A549 (cell line): ENCODE data around the gene CADPS2. TPM values are rescaled to one million over a fixed set of nuclear protein-coding genes. Genes with fewer than 3 reads are reported as not detected.

ENCODE experiments used
- ATAC-seq, 2 experiments: fragments of 200-7000 bp in 1 of 2; fragments of >200 bp in 1 of 2; cut with Nextera tagmentation in 1 of 2; cut with Tn5 transposase in 1 of 2; 3 replicates each; pipeline versions ENCODE4 v1.8.0 to v1.9.1; 2018 to 2020; ENCODE audit warnings: mild to moderate bottlenecking in 1 of 2, moderate library complexity in 1 of 2
- CTCF ChIA-PET: fragments of 300-600 bp; sonication (Branson Sonifier 250); formaldehyde crosslinking; extraction: SDS; loops from one replicate; lab custom pipeline; 2021; ENCODE audit warnings: antibody characterized with exemption, inconsistent platforms; lab: Yijun Ruan, JAX
- POLR2A ChIA-PET: fragments of 350-600 bp; formaldehyde crosslinking; extraction: SDS; loops from one replicate; lab custom pipeline; 2021; ENCODE audit warnings: antibody characterized with exemption, inconsistent platforms; lab: Yijun Ruan, JAX
- DNase-seq, 2 experiments: peaks; one replicate each; pipeline versions ENCODE4 v3.0.0 to v3.0.0-alpha.2; 2011 to 2016; ENCODE audit warnings: low read depth in 1 of 2, low spot score in 1 of 2
- FAIRE-seq: peaks from 2 replicates; lab custom pipeline; 2011; peaks lifted over from hg19 to GRCh38; lab: Jason Lieb, UNC
- H3K27ac ChIP-seq, 2 experiments: fragments of >200 bp; sonication (Bioruptor Twin); formaldehyde crosslinking; 3 replicates each; pipeline ENCODE4 v1.5.1; 2016 to 2017
- H3K4me1 ChIP-seq: fragments of >200 bp; sonication (Bioruptor Twin); formaldehyde crosslinking; 3 replicates; pipeline ENCODE4 v1.6.1; 2016
- H3K4me2 ChIP-seq: fragments of >200 bp; sonication (Bioruptor Twin); formaldehyde crosslinking; 3 replicates; pipeline ENCODE4 v1.6.1; 2016
- H3K4me3 ChIP-seq: fragments of >200 bp; sonication (Bioruptor Twin); formaldehyde crosslinking; 3 replicates; pipeline ENCODE4 v1.5.1; 2016
- H3K9me3 ChIP-seq: fragments of >200 bp; sonication (Bioruptor Twin); formaldehyde crosslinking; 3 replicates; pipeline ENCODE4 v1.6.1; 2016
- BHLHE40 ChIP-seq: IDR thresholded peaks from 2 replicates; pipeline ENCODE4 v1.6.1; 2012; ENCODE audit warnings: low read depth, low read length, inconsistent platforms
- CBX2 ChIP-seq: fragments of 200-600 bp; sonication (generic); IDR thresholded peaks from 2 replicates; pipeline ENCODE4 v1.6.1; 2016; ENCODE audit warnings: low read depth, mild to moderate bottlenecking, borderline replicate concordance
- EHF ChIP-seq: fragments of 250-450 bp; sonication (Bioruptor Pico); IDR thresholded peaks from 2 replicates; pipeline ENCODE4 v1.5.0; 2020; ENCODE audit warnings: mild to moderate bottlenecking
- EHMT2 ChIP-seq: fragments of 200-600 bp; sonication (generic); IDR thresholded peaks from 2 replicates; pipeline ENCODE4 v1.6.1; 2016; ENCODE audit warnings: antibody characterized with exemption, low read depth, mild to moderate bottlenecking, moderate library complexity
- EP300 ChIP-seq, 2 experiments: fragments of >200 bp; sonication (Bioruptor Twin); formaldehyde crosslinking; IDR thresholded peaks; 2 replicates in 1 of 2; 3 replicates in 1 of 2; pipeline ENCODE4 v1.6.1; 2016 to 2017
- FOSB ChIP-seq: fragments of 250-450 bp; sonication (Bioruptor Pico); IDR thresholded peaks from 2 replicates; pipeline ENCODE4 v1.5.0; 2020; ENCODE audit warnings: mild to moderate bottlenecking, moderate library complexity
- FOXS1 ChIP-seq: fragments of 250-450 bp; sonication (Bioruptor Pico); IDR thresholded peaks from 2 replicates; pipeline ENCODE4 v1.5.0; 2020; ENCODE audit warnings: mild to moderate bottlenecking, moderate library complexity
- HOXA7 ChIP-seq: fragments of 250-450 bp; sonication (Bioruptor Pico); IDR thresholded peaks from 2 replicates; pipeline ENCODE4 v1.5.0; 2020; ENCODE audit warnings: mild to moderate bottlenecking, moderate library complexity
- HOXB13 ChIP-seq: fragments of 250-450 bp; sonication (Bioruptor Pico); IDR thresholded peaks from 2 replicates; pipeline ENCODE4 v1.5.0; 2020; ENCODE audit warnings: low read depth, mild to moderate bottlenecking, moderate library complexity
- KDM5A ChIP-seq: fragments of 200-600 bp; sonication (generic); IDR thresholded peaks from 2 replicates; pipeline ENCODE4 v1.6.1; 2016; ENCODE audit warnings: antibody characterized with exemption, mild to moderate bottlenecking
- MAFK ChIP-seq: fragments of 450-650 bp; IDR thresholded peaks from 2 replicates; pipeline ENCODE4 v1.6.1; 2014; ENCODE audit not compliant: partially characterized antibody
- MAZ ChIP-seq: fragments of 150-350 bp; IDR thresholded peaks from 2 replicates; pipeline ENCODE4 v1.6.1; 2014; ENCODE audit warnings: antibody characterized with exemption, low read depth, low read length, borderline replicate concordance
- MYC ChIP-seq: IDR thresholded peaks from 2 replicates; pipeline ENCODE4 v1.6.1; 2012; ENCODE audit warnings: mild to moderate bottlenecking, inconsistent platforms, low read length, improper control_type of control experiment, borderline replicate concordance
- POLR2A ChIP-seq: IDR thresholded peaks from 2 replicates; pipeline ENCODE4 v1.6.1; 2012; ENCODE audit warnings: mild to moderate bottlenecking, low read length
- POLR2AphosphoS2 ChIP-seq: conservative IDR thresholded peaks from 2 replicates; pipeline ENCODE4 v1.6.1; 2012; ENCODE audit warnings: low read length, improper control_type of control experiment, inconsistent platforms
- RCOR1 ChIP-seq: fragments of 150-350 bp; IDR thresholded peaks from 2 replicates; pipeline ENCODE4 v1.6.1; 2014; ENCODE audit warnings: antibody characterized with exemption, low read length, low read depth
- RFX5 ChIP-seq: fragments of 450-650 bp; IDR thresholded peaks from 2 replicates; pipeline ENCODE4 v1.7.1; 2014; ENCODE audit warnings: antibody characterized with exemption, mild to moderate bottlenecking, moderate library complexity
- RNF2 ChIP-seq: fragments of 200-600 bp; sonication (generic); IDR thresholded peaks from 2 replicates; pipeline ENCODE4 v1.6.1; 2016; ENCODE audit warnings: low read depth, mild to moderate bottlenecking, antibody characterized with exemption, moderate library complexity, borderline replicate concordance
- SMC3 ChIP-seq: fragments of >200 bp; sonication (Bioruptor Twin); formaldehyde crosslinking; IDR thresholded peaks from 3 replicates; pipeline ENCODE4 v1.6.1; 2018; ENCODE audit warnings: inconsistent platforms
- SREBF2 ChIP-seq: fragments of 450-650 bp; IDR thresholded peaks from 2 replicates; pipeline ENCODE4 v1.6.1; 2014; ENCODE audit warnings: mild to moderate bottlenecking, moderate library complexity
- ZC3H11A ChIP-seq: fragments of 450-650 bp; IDR thresholded peaks from 2 replicates; pipeline ENCODE4 v1.6.1; 2014; ENCODE audit warnings: antibody characterized with exemption, mild to moderate bottlenecking
- WGBS: methylation state at CpG from one replicate; pipeline ENCODE4 v1.1.6; 2017; ENCODE audit errors: missing lambda C conversion rate; 5-methylcytosine and 5-hydroxymethylcytosine counted together
- polyA plus RNA-seq, 4 experiments: library from polyadenylated mRNA; depleted of rRNA in 3 of 4; stranded (reverse); fragments of >200 nt; fragmentation: RNase III in 1 of 4; extraction: RNeasy Plus Mini Kit Qiagen cat#74134 plus additional on column Dnase treatment in 1 of 4; gene quantifications; 2 replicates in 3 of 4; 3 replicates in 1 of 4; pipeline ENCODE4 v1.2.3, GENCODE V29; 2011 to 2017
- TF ChIP-seq, protein P1 (sequence below): IDR thresholded peaks from 2 replicates; pipeline ENCODE4 v1.6.1; 2012
- TF ChIP-seq, protein P2 (sequence below): fragments of 200-600 bp; sonication (generic); IDR thresholded peaks from 2 replicates; pipeline ENCODE4 v1.6.1; 2016; ENCODE audit warnings: antibody characterized with exemption, mild to moderate bottlenecking, moderate library complexity
- TF ChIP-seq, protein P3 (sequence below): fragments of >200 bp; sonication (Bioruptor Twin); formaldehyde crosslinking; IDR thresholded peaks from 3 replicates; pipeline ENCODE4 v1.5.1; 2016
- TF ChIP-seq, protein P4 (sequence below): fragments of 250-450 bp; sonication (Bioruptor Pico); IDR thresholded peaks from 2 replicates; pipeline ENCODE4 v1.5.0; 2020; ENCODE audit warnings: low read depth, mild to moderate bottlenecking, moderate library complexity
- TF ChIP-seq, protein P5 (sequence below): fragments of >200 bp; sonication (Bioruptor Twin); formaldehyde crosslinking; IDR thresholded peaks from 3 replicates; pipeline ENCODE4 v1.6.1; 2016

CADPS2 gene
- polyA plus RNA-seq, 2 of the 4 experiments (the other 2 are of a cell fraction): 0.04 to 0.10 TPM

DNA sequence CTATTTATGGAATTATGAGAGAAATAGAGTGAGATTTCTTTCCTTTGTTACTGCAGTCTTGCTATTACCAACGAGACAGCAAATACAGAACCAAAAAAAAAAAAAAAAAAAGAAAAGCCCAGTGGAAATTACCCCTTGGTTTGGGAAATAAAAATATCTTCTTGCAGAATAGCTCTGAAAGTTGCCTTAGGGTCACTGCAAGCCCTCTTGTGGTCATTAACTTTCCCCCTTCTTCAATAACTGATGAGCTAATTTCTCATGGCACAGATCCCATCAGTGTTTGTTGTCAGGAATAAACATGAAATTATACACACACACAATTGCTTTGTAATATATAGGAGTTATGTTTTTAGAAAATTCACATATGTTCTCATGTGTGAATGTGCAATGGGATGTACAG, 470.8 kb downstream of the CADPS2 start:
- no peaks in the 10 kb centered on the region for H3K9me3 ChIP-seq
- POLR2A ChIA-PET: no interaction called here
- ATAC-seq (no peak), FAIRE-seq (no peak), DNase-seq (no peak)
- no peaks in the 10 kb centered on the region for H3K4me1 ChIP-seq
- 0% methylated on average over 1 of the region's 1 CpG for WGBS
- no peak overlapping the region for H3K27ac ChIP-seq
- CTCF ChIA-PET: no interaction called here
- TF ChIP-seq MAFK (no peak), HOXA7 (CRISPR knock-in tag) (no peak), POLR2AphosphoS2 (no peak), EHMT2 (no peak), RFX5 (no peak), HOXB13 (CRISPR knock-in tag) (no peak), RCOR1 (no peak), KDM5A (no peak), CBX2 (no peak), MAZ (no peak), BHLHE40 (no peak), FOXS1 (CRISPR knock-in tag) (no peak), EP300 (IDR thresholded peaks at IDR 0.05) (no peak), EHF (CRISPR knock-in tag) (no peak), SREBF2 (no peak), ZC3H11A (no peak), MYC (no peak), POLR2A (no peak)
- TF ChIP-seq, protein P1, sequence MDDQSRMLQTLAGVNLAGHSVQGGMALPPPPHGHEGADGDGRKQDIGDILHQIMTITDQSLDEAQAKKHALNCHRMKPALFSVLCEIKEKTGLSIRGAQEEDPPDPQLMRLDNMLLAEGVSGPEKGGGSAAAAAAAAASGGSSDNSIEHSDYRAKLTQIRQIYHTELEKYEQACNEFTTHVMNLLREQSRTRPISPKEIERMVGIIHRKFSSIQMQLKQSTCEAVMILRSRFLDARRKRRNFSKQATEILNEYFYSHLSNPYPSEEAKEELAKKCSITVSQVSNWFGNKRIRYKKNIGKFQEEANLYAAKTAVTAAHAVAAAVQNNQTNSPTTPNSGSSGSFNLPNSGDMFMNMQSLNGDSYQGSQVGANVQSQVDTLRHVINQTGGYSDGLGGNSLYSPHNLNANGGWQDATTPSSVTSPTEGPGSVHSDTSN: no peak
- TF ChIP-seq, protein P2, sequence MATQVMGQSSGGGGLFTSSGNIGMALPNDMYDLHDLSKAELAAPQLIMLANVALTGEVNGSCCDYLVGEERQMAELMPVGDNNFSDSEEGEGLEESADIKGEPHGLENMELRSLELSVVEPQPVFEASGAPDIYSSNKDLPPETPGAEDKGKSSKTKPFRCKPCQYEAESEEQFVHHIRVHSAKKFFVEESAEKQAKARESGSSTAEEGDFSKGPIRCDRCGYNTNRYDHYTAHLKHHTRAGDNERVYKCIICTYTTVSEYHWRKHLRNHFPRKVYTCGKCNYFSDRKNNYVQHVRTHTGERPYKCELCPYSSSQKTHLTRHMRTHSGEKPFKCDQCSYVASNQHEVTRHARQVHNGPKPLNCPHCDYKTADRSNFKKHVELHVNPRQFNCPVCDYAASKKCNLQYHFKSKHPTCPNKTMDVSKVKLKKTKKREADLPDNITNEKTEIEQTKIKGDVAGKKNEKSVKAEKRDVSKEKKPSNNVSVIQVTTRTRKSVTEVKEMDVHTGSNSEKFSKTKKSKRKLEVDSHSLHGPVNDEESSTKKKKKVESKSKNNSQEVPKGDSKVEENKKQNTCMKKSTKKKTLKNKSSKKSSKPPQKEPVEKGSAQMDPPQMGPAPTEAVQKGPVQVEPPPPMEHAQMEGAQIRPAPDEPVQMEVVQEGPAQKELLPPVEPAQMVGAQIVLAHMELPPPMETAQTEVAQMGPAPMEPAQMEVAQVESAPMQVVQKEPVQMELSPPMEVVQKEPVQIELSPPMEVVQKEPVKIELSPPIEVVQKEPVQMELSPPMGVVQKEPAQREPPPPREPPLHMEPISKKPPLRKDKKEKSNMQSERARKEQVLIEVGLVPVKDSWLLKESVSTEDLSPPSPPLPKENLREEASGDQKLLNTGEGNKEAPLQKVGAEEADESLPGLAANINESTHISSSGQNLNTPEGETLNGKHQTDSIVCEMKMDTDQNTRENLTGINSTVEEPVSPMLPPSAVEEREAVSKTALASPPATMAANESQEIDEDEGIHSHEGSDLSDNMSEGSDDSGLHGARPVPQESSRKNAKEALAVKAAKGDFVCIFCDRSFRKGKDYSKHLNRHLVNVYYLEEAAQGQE: no peak
- no peak overlapping the region for H3K4me2 ChIP-seq
- H3K4me3 ChIP-seq: no peak overlapping the region

DNA sequence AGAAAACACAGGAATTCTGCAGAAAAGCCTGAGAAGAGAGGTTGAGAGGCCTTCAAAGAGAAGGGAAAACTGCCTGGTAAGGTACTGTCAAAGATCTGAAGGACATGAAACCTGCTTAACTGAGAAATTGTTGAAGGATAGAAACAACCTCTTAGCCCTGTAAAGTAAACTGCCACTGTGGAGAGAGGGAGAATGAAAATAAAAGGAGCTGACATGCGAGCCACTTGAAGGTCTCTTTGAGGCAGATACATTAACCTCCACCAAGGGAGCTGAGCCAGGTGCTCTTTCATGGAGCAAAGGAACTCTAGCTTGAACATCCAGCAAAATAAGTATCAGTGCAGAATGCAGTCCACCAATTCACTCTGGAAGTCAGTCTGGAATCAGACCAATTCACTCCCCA, 472.9 kb downstream of the CADPS2 start:
- Histone ChIP-seq H3K27ac (no peak overlapping the region), H3K9me3 (no peaks in the 10 kb centered on the region), H3K4me3 (no peak overlapping the region), H3K4me2 (no peak overlapping the region), H3K4me1 (no peaks in the 10 kb centered on the region)
- WGBS: 0% methylated on average over 1 of the region's 1 CpG
- TF ChIP-seq, protein P3, sequence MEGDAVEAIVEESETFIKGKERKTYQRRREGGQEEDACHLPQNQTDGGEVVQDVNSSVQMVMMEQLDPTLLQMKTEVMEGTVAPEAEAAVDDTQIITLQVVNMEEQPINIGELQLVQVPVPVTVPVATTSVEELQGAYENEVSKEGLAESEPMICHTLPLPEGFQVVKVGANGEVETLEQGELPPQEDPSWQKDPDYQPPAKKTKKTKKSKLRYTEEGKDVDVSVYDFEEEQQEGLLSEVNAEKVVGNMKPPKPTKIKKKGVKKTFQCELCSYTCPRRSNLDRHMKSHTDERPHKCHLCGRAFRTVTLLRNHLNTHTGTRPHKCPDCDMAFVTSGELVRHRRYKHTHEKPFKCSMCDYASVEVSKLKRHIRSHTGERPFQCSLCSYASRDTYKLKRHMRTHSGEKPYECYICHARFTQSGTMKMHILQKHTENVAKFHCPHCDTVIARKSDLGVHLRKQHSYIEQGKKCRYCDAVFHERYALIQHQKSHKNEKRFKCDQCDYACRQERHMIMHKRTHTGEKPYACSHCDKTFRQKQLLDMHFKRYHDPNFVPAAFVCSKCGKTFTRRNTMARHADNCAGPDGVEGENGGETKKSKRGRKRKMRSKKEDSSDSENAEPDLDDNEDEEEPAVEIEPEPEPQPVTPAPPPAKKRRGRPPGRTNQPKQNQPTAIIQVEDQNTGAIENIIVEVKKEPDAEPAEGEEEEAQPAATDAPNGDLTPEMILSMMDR: no peak
- TF ChIP-seq EHF (CRISPR knock-in tag): no peak
- TF ChIP-seq RNF2: no peak
- no peak for TF ChIP-seq FOSB (CRISPR knock-in tag)
- TF ChIP-seq, protein P4, sequence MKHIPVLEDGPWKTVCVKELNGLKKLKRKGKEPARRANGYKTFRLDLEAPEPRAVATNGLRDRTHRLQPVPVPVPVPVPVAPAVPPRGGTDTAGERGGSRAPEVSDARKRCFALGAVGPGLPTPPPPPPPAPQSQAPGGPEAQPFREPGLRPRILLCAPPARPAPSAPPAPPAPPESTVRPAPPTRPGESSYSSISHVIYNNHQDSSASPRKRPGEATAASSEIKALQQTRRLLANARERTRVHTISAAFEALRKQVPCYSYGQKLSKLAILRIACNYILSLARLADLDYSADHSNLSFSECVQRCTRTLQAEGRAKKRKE (CRISPR knock-in tag): no peak
- TF ChIP-seq, protein P5, sequence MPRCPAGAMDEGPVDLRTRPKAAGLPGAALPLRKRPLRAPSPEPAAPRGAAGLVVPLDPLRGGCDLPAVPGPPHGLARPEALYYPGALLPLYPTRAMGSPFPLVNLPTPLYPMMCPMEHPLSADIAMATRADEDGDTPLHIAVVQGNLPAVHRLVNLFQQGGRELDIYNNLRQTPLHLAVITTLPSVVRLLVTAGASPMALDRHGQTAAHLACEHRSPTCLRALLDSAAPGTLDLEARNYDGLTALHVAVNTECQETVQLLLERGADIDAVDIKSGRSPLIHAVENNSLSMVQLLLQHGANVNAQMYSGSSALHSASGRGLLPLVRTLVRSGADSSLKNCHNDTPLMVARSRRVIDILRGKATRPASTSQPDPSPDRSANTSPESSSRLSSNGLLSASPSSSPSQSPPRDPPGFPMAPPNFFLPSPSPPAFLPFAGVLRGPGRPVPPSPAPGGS: no peak
- no peak for TF ChIP-seq MYC
- TF ChIP-seq SMC3: no peak
- no peak for TF ChIP-seq KDM5A
- ChIA-PET POLR2A (no interaction called here), CTCF (no interaction called here)
- FAIRE-seq: no peak
- DNase-seq: no peak
- ATAC-seq: no peak
